Panc1 (cell line): Measurements from ENCODE around the gene PLD1.

ENCODE experiments used
- POLR2AphosphoS5 ChIP-seq: IDR thresholded peaks from 2 replicates; pipeline ENCODE4 v1.6.1; 2012; ENCODE audit warnings: mild to moderate bottlenecking, low read depth, low read length, moderate library complexity
- TCF7L2 ChIP-seq: IDR thresholded peaks from 2 replicates; pipeline ENCODE4 v1.6.1; 2011; ENCODE audit warnings: mild to moderate bottlenecking, low read depth, low read length, inconsistent platforms

- TF ChIP-seq TCF7L2, result no peak
- no peak for TF ChIP-seq POLR2AphosphoS5
Measured at GRCh38 chr3:171758109-171758508, 52.2 kb downstream of the PLD1 start.
